ENCODE data around the gene RFX4. TPM values are rescaled to one million over a fixed set of nuclear protein-coding genes. Genes with fewer than 3 reads are reported as not detected.
"Not testable (repeated sequence)": the region's sequence is repeated elsewhere in the genome, so short reads cannot be mapped to it uniquely, and the experiment has no call there.

RFX4 gene
- total RNA-seq, 1 experiment from 2014 or later = not detected

GRCh38 chr12:106605254-106605653 lies 22.4 kb downstream of the RFX4 start:
- no TSS peak for BruUV-seq (replicated peaks)
- Histone ChIP-seq H3K36me3 (ENCODE audit: control insufficient read depth, insufficient read depth, low read length) (no peaks in the 10 kb centered on the region), H3K4me1 (ENCODE audit: control insufficient read depth, insufficient read depth, low read length) (no peaks in the 10 kb centered on the region), H3K9me3 (ENCODE audit: control insufficient read depth, insufficient read depth, low read depth, low read length) (no peaks in the 10 kb centered on the region), H3K4me3 (ENCODE audit: low read depth in 2 of 2, low read length in 2 of 2) (no peak overlapping the region), H3K27ac (ENCODE audit: low read length) (no peak overlapping the region), H3K27me3 (ENCODE audit: control insufficient read depth, insufficient read depth, low read length) (peaks cover 7% of the 10 kb centered on the region)
- CTCF ChIA-PET = no interaction called here
- DNase-seq (ENCODE audit: low read depth, low spot score) (no peak), ATAC-seq (no peak)
- POLR2A ChIA-PET = no interaction called here
- in situ Hi-C loops (cut with HindIII; ENCODE audit: low pct_unique_long_range_greater_than_20kb, low sequenced_read_pairs) = no loop called here
- TF ChIP-seq TCF7L2 (IDR thresholded peaks at IDR 0.05; ENCODE audit: low read depth, low read length) (no peak), CTCF (IDR thresholded peaks at IDR 0.05) (no peak), REST (IDR thresholded peaks at IDR 0.05; ENCODE audit: insufficient read depth in 1 of 2, low read depth in 2 of 2, low read length in 1 of 2) (no peak), POLR2AphosphoS5 (IDR thresholded peaks at IDR 0.05; ENCODE audit: low read depth, low read length) (no peak), SIN3A (IDR thresholded peaks at IDR 0.05; ENCODE audit: borderline replicate concordance, insufficient read depth, low read depth, low read length) (no peak)
- intact Hi-C loops (cut with micrococcal nuclease; ENCODE audit: unreplicated experiment) = no loop called here

GRCh38 chr12:106620588-106620987 lies 37.8 kb downstream of the RFX4 start:
- H3K4me3 ChIP-seq (ENCODE audit: low read depth in 2 of 2, low read length in 2 of 2); H3K9me3 ChIP-seq (ENCODE audit: control insufficient read depth, insufficient read depth, low read depth, low read length); DNase-seq (ENCODE audit: low read depth, low spot score); H3K27ac ChIP-seq (ENCODE audit: low read length); in situ Hi-C loops (cut with HindIII; ENCODE audit: low pct_unique_long_range_greater_than_20kb, low sequenced_read_pairs); CTCF ChIA-PET; ATAC-seq; BruUV-seq (replicated peaks); H3K27me3 ChIP-seq (ENCODE audit: control insufficient read depth, insufficient read depth, low read length); H3K36me3 ChIP-seq (ENCODE audit: control insufficient read depth, insufficient read depth, low read length); POLR2A ChIA-PET; H3K4me1 ChIP-seq (ENCODE audit: control insufficient read depth, insufficient read depth, low read length); intact Hi-C loops (cut with micrococcal nuclease; ENCODE audit: unreplicated experiment): not testable (repeated sequence)

DNA sequence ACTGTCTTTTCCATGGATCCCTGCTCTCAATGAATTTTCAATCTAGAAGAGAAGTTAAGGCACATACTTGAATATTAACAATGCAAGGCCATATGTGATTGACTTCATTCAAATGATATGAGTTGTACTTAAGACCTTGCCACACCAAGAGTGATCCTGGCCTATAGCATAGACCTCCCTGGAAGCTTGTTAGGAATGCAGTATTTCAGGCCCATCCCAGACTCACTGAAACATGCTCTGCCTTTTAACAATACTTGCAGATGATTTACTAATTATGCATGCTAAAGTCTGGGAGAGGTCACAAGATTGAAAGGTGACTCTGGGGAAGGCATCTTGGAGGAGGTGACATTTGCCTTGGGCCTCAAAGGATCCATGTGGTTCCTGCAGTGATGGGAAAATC lies 43.2 kb downstream of the RFX4 start:
- DNase-seq (ENCODE audit: low read depth, low spot score) = no peak
- H3K4me3 ChIP-seq (ENCODE audit: low read depth in 2 of 2, low read length in 2 of 2) = no peak overlapping the region
- intact Hi-C loops (cut with micrococcal nuclease; ENCODE audit: unreplicated experiment) = no loop called here

More for the DNA sequence above, 43.2 kb downstream of the RFX4 start:
- ChIA-PET CTCF (no interaction called here), POLR2A (no interaction called here)
- ATAC-seq = no peak
- in situ Hi-C loops (cut with HindIII; ENCODE audit: low pct_unique_long_range_greater_than_20kb, low sequenced_read_pairs) = no loop called here
- Histone ChIP-seq H3K36me3 (ENCODE audit: control insufficient read depth, insufficient read depth, low read length) (no peaks in the 10 kb centered on the region), H3K27me3 (ENCODE audit: control insufficient read depth, insufficient read depth, low read length) (no peaks in the 10 kb centered on the region), H3K9me3 (ENCODE audit: control insufficient read depth, insufficient read depth, low read depth, low read length) (no peaks in the 10 kb centered on the region), H3K4me1 (ENCODE audit: control insufficient read depth, insufficient read depth, low read length) (no peaks in the 10 kb centered on the region), H3K27ac (ENCODE audit: low read length) (no peak overlapping the region)
- no TSS peak for BruUV-seq (replicated peaks)
- TF ChIP-seq SIN3A (IDR thresholded peaks at IDR 0.05; ENCODE audit: borderline replicate concordance, insufficient read depth, low read depth, low read length) (no peak), CTCF (IDR thresholded peaks at IDR 0.05) (no peak), POLR2AphosphoS5 (IDR thresholded peaks at IDR 0.05; ENCODE audit: low read depth, low read length) (no peak), TCF7L2 (IDR thresholded peaks at IDR 0.05; ENCODE audit: low read depth, low read length) (no peak), REST (IDR thresholded peaks at IDR 0.05; ENCODE audit: insufficient read depth in 1 of 2, low read depth in 2 of 2, low read length in 1 of 2) (no peak)

Measured in Panc1 (cell line).